ENCODE results near the gene USP24. TPM values are rescaled to one million over a fixed set of nuclear protein-coding genes. Genes with fewer than 3 reads are reported as not detected.

The USP24 gene
- total and polyA plus RNA-seq, 10 of the 15 experiments (the other 5 are each of a cell fraction or from before 2014, with no cell fraction given), result 4.6 to 36.5 (median 25.3) TPM

- TF ChIP-seq, protein P1, sequence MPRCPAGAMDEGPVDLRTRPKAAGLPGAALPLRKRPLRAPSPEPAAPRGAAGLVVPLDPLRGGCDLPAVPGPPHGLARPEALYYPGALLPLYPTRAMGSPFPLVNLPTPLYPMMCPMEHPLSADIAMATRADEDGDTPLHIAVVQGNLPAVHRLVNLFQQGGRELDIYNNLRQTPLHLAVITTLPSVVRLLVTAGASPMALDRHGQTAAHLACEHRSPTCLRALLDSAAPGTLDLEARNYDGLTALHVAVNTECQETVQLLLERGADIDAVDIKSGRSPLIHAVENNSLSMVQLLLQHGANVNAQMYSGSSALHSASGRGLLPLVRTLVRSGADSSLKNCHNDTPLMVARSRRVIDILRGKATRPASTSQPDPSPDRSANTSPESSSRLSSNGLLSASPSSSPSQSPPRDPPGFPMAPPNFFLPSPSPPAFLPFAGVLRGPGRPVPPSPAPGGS (IDR thresholded peaks at IDR 0.05; ENCODE audit: borderline replicate concordance, insufficient read depth, low read depth, low read length, poor library complexity, severe bottlenecking), result no peak
- TF ChIP-seq KAT2A (conservative IDR thresholded peaks at IDR 0.05; ENCODE audit: control insufficient read depth, low read depth, low read length), result no peak
- no peak for TF ChIP-seq CREM (IDR thresholded peaks at IDR 0.05; ENCODE audit: low read depth)
- TF ChIP-seq NKRF (conservative IDR thresholded peaks at IDR 0.05), result no peak
- TF ChIP-seq, protein P2, sequence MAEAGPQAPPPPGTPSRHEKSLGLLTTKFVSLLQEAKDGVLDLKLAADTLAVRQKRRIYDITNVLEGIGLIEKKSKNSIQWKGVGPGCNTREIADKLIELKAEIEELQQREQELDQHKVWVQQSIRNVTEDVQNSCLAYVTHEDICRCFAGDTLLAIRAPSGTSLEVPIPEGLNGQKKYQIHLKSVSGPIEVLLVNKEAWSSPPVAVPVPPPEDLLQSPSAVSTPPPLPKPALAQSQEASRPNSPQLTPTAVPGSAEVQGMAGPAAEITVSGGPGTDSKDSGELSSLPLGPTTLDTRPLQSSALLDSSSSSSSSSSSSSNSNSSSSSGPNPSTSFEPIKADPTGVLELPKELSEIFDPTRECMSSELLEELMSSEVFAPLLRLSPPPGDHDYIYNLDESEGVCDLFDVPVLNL (IDR thresholded peaks at IDR 0.05; ENCODE audit: low read depth, low read length), result no peak
Observed at GRCh38 chr1:55211863-55212262, 3.3 kb downstream of the USP24 start (continued).

Measured in GM12878 (cell line).